GM20000 (cell line): ENCODE results near the gene STK25.

Source experiments
- DNase-seq: peaks from one replicate; pipeline ENCODE4 v3.0.0; 2012; ENCODE audit warnings: low spot score
- TF ChIP-seq, protein P1 (sequence below): IDR thresholded peaks from 2 replicates; pipeline ENCODE4 v1.5.1; 2012; ENCODE audit warnings: mild to moderate bottlenecking, control low read depth; ENCODE audit errors: extremely low read depth, missing control alignments

Gene STK25

DNA sequence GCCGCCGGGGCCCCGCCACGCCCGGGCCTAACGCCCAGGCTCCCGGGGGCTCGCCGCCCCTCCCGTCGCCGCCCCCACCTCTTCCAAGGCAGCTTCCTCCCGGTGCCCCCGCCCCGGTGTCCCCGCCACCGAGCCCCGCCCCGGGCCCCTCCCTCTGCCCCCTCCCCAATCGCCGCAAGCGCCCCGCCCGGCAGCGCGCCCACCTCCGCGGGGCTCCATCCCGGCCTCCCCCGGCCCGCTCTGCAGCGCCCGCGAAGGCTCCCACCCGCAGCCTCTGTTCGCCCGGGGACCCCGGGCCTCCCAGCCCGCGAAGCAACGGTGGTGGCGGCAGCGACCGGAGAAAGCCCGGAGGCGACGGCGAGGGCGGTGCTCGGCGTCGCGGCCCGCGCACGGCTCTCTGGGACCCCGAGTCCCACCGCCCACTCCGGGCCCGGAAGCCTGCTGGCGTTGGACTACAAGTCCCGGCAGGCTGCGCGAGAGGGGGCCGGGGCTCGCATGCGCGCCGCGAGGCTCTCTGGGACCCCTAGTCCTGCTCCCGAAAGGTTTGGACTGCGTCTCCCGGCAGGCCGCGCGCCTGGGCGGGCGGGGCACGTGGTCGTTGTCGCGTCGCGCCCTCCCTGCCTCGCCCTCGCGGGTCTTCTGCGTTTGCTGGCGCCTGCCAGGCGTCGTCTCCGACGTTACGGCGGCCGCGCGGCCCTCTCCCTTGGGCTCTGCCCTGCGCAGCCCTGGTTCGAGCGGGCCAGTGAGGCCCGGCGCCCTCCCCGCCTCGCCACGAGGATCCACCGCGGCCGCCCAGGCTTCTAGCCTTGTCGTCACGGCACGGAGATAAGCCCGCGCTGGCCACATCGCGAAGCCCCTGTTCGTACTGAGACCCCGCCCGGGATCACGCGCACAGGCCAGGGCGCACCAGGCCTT is at the start of gene STK25:
Gene STK25, minus strand, starts transcription at position 345 of the 915 bp plus-strand sequence. CDS start 549 bp downstream, outside the sequence.
- peak; percentile 100 for DNase-seq
- TF ChIP-seq, protein P1, sequence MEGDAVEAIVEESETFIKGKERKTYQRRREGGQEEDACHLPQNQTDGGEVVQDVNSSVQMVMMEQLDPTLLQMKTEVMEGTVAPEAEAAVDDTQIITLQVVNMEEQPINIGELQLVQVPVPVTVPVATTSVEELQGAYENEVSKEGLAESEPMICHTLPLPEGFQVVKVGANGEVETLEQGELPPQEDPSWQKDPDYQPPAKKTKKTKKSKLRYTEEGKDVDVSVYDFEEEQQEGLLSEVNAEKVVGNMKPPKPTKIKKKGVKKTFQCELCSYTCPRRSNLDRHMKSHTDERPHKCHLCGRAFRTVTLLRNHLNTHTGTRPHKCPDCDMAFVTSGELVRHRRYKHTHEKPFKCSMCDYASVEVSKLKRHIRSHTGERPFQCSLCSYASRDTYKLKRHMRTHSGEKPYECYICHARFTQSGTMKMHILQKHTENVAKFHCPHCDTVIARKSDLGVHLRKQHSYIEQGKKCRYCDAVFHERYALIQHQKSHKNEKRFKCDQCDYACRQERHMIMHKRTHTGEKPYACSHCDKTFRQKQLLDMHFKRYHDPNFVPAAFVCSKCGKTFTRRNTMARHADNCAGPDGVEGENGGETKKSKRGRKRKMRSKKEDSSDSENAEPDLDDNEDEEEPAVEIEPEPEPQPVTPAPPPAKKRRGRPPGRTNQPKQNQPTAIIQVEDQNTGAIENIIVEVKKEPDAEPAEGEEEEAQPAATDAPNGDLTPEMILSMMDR, result no peak

DNA sequence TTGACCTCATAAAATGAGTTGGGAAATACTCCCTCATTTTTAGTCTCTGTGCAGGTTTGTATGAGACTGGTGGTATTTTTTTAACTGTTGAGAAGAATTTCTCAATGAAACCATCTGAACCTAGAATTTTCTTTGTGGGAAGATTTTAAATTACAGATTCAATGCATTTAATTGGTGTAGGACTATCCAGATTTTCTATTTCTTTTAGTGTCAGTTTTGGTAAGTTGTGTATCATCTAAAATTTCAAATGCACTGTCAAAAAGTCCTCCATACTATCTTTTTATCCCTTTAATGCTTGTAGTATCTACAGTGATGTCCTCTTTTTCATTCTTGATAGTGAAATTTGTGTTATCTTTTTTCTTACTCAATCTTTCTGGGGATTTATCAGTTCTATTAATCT is 48.4 kb upstream of the STK25 start:
- DNase-seq, result no peak
- TF ChIP-seq, protein P1, result no peak

DNA sequence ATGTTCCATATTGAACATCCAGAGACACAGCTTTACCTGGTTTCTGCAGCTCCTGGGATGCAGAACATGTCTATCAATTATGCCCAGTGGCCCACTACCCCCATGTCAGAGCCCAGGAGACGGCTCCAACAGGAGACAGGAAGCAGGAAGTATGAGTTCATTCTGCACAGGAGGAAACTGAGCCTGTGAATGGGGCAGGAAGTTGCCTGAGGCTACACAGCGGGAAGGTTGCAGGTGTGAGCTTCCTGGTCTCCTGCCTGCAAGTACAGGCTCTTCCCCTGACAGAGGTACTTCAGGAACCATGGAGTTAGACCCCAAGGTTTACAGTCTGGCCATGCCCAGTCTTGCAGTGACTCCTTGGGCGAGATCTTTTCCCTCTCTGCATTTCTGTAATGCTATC is 47.3 kb upstream of the STK25 start:
- no peak for DNase-seq
- TF ChIP-seq, protein P1, result no peak

DNA sequence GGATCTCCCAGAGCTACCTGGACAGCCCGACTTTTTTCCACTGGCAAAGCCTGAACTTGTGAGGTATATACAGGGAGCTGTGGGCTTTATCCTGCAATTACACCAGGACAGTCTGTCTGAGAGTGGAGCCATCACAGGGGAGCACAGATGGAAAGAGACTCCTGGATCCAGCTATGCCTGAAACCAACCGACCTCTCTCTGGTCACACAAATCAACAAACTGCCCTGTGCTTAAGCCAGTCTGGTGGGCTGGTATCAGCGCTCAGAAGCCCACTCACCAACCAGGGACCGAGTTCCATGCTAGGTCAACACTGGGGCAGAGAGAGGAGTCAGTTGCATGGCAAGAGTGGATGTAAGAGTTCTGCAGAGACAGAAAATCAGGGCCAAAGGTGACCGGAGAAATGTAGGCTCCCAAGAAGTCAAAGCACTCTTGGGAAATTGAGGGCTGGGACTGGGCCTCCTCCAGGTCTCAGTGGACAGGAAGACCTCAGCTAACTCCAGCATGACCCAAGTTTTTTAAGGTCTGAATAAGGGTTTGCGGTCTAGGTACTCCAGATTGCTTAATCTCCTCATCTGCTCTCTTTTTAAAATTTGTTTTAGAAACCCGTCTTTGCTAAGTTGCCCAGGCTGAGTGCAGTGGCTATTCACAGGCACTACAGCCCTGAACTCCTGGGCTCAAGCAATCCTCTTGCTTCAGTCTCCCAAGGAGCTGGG is 46.4 kb upstream of the STK25 start:
- TF ChIP-seq, protein P1, result no peak
- DNase-seq, result no peak

DNA sequence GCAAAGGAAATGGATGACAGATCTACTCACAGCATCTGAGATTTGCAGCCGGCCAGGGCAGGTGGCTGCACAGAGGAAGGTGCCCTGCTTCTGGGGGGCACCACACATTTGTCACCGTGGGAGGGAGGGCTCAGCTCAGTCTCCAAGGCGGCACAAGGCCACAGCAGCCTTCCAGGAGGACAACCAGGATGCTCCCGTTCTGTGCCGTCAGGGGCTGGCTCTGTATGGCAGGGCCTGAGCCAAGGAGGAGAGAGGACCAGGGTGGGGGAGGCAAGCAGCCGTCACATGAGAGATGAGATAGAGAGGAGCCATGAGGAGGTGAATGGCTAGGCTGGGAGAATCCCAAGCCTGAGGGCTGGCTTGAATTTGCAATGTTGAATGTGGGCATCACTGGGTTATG is 45.6 kb upstream of the STK25 start:
- no peak for DNase-seq
- TF ChIP-seq, protein P1, result no peak

DNA sequence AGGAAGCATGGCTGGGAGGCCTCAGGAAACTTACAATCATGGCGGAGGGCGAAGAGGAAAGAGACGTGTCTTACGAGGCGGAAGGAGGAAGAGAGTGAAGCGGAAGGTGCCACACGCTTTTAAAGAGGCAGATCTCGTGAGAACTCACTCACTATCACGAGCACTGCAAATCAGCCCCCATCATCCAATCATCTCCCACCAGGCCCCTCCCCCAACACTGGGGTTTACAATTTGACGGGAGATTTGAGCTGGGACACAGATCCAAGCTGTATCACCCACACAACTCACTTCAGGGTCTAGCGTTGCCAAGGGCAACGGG is 45.1 kb upstream of the STK25 start:
- TF ChIP-seq, protein P1, result no peak
- DNase-seq, result no peak
